ENCODE measurements around the gene AGXT2. TPM values are rescaled to one million over a fixed set of nuclear protein-coding genes. Genes with fewer than 3 reads are reported as not detected.

Gene AGXT2
- total RNA-seq, 1 experiment from 2014 or later: not detected

- TF ChIP-seq RELA (CRISPR knock-in tag; IDR thresholded peaks at IDR 0.05; ENCODE audit: borderline replicate concordance): no peak
- TF ChIP-seq NFATC4 (CRISPR knock-in tag; IDR thresholded peaks at IDR 0.05): no peak
- TF ChIP-seq ATF3 (CRISPR knock-in tag; conservative IDR thresholded peaks at IDR 0.05): no peak
- no peak for TF ChIP-seq TCF7 (CRISPR knock-in tag; IDR thresholded peaks at IDR 0.05; ENCODE audit: low read depth)
- no peak for TF ChIP-seq JUN (CRISPR knock-in tag; IDR thresholded peaks at IDR 0.05)
- Mint-ChIP-seq H3K27ac (no peak overlapping the region), H3K27me3 (ENCODE audit: low read depth) (no peaks in the 10 kb centered on the region; the same call in 1 of the 2 replicates), H3K4me3 (no peak overlapping the region), H3K36me3 (no peaks in the 10 kb centered on the region), H3K4me1 (peaks cover 2% of the 10 kb centered on the region; the same call in 1 of the 2 replicates), H3K9me3 (peaks cover under 1% of the 10 kb centered on the region; the same call in 1 of the 2 replicates)
- ATAC-seq (no peak), DNase-seq (ENCODE audit: low spot score) (no peak)
- POLR2A ChIA-PET: no interaction called here
- CTCF ChIA-PET: no interaction called here
Measured at GRCh38 chr5:34998058-34998789, 49.5 kb downstream of the AGXT2 start.

GRCh38 chr5:34996261-34996660, 51.5 kb downstream of the AGXT2 start:
- Mint-ChIP-seq H3K27ac (no peak overlapping the region), H3K4me1 (no peaks in the 10 kb centered on the region), H3K9me3 (peaks cover 14% of the 10 kb centered on the region), H3K27me3 (ENCODE audit: low read depth) (no peaks in the 10 kb centered on the region; the same call in 1 of the 2 replicates), H3K36me3 (peaks cover 7% of the 10 kb centered on the region), H3K4me3 (no peak overlapping the region)
- TF ChIP-seq ZNF317 (CRISPR knock-in tag; IDR thresholded peaks at IDR 0.05; ENCODE audit: borderline replicate concordance, low read depth) (no peak), ETV6 (CRISPR knock-in tag; IDR thresholded peaks at IDR 0.05) (no peak), ZNF281 (CRISPR knock-in tag; IDR thresholded peaks at IDR 0.05) (no peak)
- ChIA-PET CTCF (interaction anchor here (0.7 to 1.6 kb wide), 2 partner anchors 36 to 510 kb away, joined by 3 read pairs; no protein-coding TSS in a partner anchor), POLR2A (no interaction called here)
- DNase-seq (ENCODE audit: low spot score) (no peak), ATAC-seq (no peak)

- TF ChIP-seq SMAD4 (CRISPR knock-in tag; IDR thresholded peaks at IDR 0.05) (no peak), TEAD4 (CRISPR knock-in tag; IDR thresholded peaks at IDR 0.05) (no peak), ZNF396 (CRISPR knock-in tag; IDR thresholded peaks at IDR 0.05; ENCODE audit: borderline replicate concordance) (no peak), ESRRA (CRISPR knock-in tag; IDR thresholded peaks at IDR 0.05; ENCODE audit: borderline replicate concordance) (no peak), EMX1 (CRISPR knock-in tag; IDR thresholded peaks at IDR 0.05) (no peak), AFF4 (CRISPR knock-in tag; IDR thresholded peaks at IDR 0.05; ENCODE audit: borderline replicate concordance) (no peak), ZSCAN18 (CRISPR knock-in tag; IDR thresholded peaks at IDR 0.05) (no peak), ZNF532 (CRISPR knock-in tag; IDR thresholded peaks at IDR 0.05; ENCODE audit: borderline replicate concordance) (no peak)
- ATAC-seq (no peak), DNase-seq (ENCODE audit: low spot score) (no peak)
- Mint-ChIP-seq H3K9me3 (peaks cover 17% of the 10 kb centered on the region), H3K27me3 (ENCODE audit: low read depth) (no peaks in the 10 kb centered on the region; the same call in 1 of the 2 replicates), H3K4me1 (peaks cover 8% of the 10 kb centered on the region), H3K4me3 (no peak overlapping the region), H3K36me3 (peaks cover 7% of the 10 kb centered on the region), H3K27ac (no peak overlapping the region)
- POLR2A ChIA-PET: interaction anchor here (0.6 kb wide), 1 partner anchor 74 kb away, joined by 3 read pairs; no protein-coding TSS in a partner anchor
- CTCF ChIA-PET: interaction anchor here (2.9 kb wide), 1 partner anchor 9 kb away, joined by 23 read pairs; no protein-coding TSS in a partner anchor
Measured at GRCh38 chr5:34993951-34994350, 53.8 kb downstream of the AGXT2 start.

Measured in WTC11 (cell line).